ENCODE data around the gene PPARGC1A.

PPARGC1A gene

DNA sequence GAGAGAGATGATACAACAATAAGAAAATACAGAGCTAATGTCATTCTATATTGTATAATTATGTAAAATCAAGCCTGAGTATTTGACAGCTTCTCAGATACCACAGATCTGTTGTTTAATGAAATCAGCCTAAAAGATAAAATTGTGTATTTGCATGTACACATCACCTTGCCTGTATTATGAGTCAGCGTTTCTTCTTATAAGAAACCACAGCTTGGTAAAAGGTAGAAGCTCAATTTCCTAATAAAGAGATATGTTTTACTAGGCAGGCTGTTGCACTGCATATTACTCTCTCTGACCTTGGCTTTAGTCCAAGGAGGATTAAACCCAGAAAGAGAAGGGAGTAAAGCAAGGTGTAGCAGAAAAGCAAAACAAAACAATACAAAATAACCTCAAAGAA is 121.3 kb downstream of the PPARGC1A start:
- no peak for DNase-seq

DNA sequence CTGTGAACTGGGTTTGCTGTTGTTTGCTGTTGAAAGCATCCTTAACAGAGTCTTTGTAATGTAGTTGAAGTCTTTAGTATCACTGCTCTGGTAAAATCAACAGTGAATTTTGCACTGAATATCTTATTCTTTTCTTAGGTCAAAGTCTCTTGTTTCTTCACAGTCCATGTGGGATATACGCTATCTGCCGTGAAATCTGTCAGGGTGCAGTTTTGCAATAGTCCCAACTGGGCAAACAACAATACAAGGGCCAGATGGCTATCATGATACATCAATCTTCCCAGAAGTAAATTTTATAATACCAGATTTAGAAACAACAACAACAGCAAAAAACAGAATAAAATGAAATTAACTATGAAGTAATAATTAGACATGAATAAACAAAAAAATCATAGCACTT is 123.5 kb downstream of the PPARGC1A start:
- DNase-seq, result no peak

DNA sequence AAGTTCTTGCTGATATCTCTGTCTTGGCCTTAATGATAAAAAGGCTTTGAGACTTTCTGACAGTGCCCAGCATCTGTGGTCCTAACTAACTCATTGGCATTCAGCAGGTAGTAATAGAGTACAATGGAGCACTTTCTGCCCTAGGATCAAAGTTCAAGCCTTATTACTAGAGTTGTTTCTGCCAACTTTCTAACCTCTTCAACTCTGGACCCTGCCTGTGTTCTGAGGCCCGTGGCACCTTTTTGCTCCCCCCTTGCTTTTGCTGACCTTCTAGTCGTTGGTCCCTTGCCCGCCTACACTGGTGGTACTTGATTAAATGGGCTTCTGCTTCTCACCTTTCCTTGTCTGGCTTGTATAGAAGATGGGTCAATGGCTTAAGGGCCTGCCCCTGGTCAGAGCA is 126.3 kb downstream of the PPARGC1A start:
- no peak for DNase-seq

DNA sequence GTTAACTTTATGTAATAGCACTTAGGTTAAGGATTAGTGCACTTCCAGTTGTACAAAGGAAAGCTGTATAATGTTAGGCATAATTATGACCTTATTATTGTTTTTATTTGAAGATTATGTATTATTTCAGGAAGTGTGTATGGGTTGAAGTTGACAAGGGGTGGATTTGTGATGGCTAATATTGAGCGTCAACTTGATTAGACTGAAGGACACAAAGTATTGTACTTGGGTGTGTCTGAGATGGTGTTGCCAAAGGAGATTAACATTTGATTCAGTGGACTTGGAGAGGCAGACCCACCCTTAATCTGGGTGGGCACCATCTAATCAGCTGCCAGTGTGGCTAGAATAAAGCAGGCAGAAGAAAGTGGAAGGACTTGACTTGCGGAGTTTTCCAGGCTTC is 127.3 kb downstream of the PPARGC1A start:
- DNase-seq, result no peak

DNA sequence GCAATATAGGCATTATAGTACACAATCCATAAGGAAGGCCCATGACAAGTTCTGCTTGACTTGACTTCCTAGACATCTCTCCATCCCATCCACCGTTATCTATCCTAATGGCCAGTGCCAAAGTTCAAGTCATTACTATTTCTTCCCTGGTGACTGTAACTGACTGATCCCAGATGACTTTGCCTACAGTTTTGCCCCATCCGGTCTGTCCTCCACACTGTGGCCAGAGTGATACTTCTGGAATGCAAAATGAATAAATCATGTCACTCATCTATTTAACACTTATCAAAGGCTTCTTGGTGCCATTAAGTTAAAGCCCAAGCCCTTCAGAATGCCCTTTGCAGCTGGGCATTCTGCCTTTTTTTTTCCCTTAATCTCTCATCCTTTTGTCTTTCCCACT is 130.8 kb downstream of the PPARGC1A start:
- no peak for DNase-seq

DNA sequence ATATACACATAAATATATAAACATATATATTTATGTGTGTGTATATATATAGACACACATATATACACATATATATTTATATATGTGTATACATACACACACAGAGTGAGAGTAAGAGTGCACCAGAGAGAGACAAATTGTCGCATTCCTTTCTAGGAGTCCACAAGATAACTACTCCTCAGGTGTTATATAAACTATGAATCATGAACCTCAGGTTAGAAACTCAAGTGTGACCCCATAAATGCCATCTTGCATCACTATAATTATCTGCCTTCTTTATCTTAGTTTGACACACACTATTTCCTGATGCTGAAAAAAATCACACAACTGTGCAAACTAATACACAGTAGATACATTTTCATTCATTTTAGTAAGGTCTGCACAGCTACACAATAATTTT is 135.2 kb downstream of the PPARGC1A start:
- no peak for DNase-seq

DNA sequence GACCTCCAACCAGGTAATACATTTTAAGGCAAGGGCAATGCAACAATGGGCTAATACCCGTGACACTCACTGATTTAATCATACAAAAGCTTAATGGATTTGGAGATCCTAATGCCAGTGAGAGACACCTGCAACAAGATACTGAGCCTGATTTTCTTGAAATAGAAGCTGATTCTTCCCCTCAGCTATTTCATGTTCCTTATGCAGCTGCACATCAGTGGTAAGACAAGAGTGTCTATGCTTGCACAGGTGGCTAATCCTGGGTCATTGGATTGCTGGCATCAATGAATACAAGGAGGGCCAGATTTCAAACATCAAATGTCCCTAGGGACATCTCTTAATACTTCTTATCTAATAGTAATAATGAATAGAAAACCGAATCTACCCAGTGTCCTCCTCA is 139.7 kb downstream of the PPARGC1A start:
- no peak for DNase-seq

DNA sequence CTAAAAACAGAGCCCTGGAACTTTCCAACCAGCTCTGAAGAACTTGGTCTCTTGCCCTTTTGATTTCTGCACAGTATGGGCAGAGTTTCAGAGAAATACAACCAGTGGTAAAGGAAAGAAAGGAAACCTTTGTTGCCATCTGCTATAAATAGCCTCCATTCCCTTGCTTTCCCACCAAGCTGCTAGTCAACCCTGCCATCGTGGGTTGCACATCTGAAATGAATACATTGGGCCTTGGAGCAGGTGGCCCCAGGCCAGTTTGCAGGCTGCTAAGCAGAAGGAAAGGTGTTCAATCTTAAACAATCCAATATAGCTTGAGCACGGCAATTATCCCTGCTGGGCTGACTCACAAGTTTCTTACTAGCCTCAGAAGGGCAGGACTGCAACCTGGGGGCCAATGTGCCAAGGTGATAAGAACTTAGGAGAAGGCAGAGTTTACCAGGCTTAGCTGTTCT is 142.5 kb downstream of the PPARGC1A start:
- no peak for DNase-seq

DNA sequence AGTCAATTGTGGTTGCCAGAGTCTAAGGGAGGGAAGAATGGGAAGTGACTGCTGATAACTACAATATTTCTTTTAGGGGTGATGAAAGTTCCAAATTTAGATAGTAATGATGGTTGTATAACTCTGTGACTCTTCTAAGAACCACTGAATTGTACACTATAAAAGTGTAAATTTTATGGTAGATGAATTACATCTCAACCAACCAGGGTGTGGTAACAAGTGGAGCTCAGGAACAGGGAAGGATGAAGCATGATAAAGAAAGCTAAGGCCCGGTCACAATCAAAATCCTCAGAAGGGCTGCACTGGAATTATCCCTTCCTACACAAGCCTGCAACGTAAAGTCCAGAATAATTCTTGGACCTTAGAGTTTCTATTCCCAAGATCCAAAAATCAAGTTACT is 143.2 kb downstream of the PPARGC1A start:
- DNase-seq, result no peak

DNA sequence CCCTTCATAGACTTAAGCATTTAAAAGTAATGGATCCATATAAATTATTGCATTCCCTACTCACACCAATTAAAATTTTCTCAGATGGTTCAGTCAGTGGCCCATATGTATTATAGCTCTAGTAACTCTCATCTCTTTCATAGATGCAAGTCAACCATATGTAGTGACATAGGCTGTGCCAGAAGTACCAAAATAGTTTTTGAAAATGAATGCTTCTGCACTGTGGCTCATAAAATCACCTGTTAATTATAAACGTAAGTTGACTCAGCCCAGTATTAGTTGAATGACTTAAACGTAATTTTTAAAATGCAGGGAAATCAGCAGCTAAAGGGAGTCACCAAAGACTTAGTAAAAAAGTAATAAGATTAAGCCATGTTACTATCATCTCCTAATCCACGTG is 143.8 kb downstream of the PPARGC1A start:
- no peak for DNase-seq

DNA sequence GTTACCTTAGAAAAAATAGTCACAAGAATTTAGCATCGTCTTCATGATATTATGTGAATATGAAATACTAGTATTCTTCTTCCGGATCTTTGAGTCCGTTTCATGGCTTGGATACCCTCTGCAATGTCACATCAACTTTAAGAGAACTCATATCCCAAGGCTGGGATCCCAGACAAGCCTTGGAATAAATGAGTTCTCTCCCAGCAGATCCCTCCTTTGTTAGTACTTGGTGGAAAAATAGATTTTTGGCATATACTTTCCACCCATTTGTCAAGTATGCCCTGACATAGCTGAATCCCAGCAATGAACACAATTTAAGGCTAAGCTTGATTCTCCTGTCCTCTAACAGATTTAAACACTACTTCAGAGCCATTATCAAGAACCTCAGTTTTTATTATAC is 144.5 kb downstream of the PPARGC1A start:
- DNase-seq, result no peak
